Endothelial cell of umbilical vein (primary cell): ENCODE results near the gene ARHGEF25. TPM values are rescaled to one million over a fixed set of nuclear protein-coding genes. Genes with fewer than 3 reads are reported as not detected.

ENCODE experiments used
- BruUV-seq: library from RNA; stranded (reverse); fragments of 400-500 nt; replicated peaks from 2 replicates; lab custom pipeline; 2021; lab: Mats Ljungman, UMichigan
- CTCF ChIA-PET: fragments of 300-600, 350-600 bp; sonication (Branson Sonifier 250); formaldehyde crosslinking; loops from one replicate; lab custom pipeline; 2021; ENCODE audit warnings: antibody characterized with exemption, inconsistent platforms; lab: Charles Lee
- POLR2A ChIA-PET: fragments of 300-600, 350-600 bp; sonication (Branson Sonifier 250); formaldehyde crosslinking; loops from one replicate; lab custom pipeline; 2021; ENCODE audit warnings: antibody characterized with exemption, inconsistent platforms; lab: Charles Lee
- DNase-seq: peaks from one replicate; pipeline ENCODE4 v3.0.0-alpha.2; 2011; ENCODE audit warnings: low read depth, low spot score
- FAIRE-seq: peaks from 2 replicates; lab custom pipeline; 2011; peaks lifted over from hg19 to GRCh38; lab: Jason Lieb, UNC
- H2AFZ ChIP-seq: 2 replicates; pipeline ENCODE4 v1.6.0; 2012; ENCODE audit warnings: low read depth, low read length, control low read depth, inconsistent platforms
- H3K27ac ChIP-seq: 2 replicates; pipeline ENCODE4 v1.5.1; 2011; ENCODE audit warnings: low read depth, mild to moderate bottlenecking, control low read depth, low read length, moderate library complexity; ENCODE audit not compliant: insufficient read depth
- H3K27me3 ChIP-seq, 2 experiments: 2 replicates each; pipeline versions ENCODE4 v1.6.0 to v1.6.1; 2011; ENCODE audit warnings: low read length in 2 of 2, mixed read lengths in 1 of 2; ENCODE audit not compliant: control insufficient read depth in 2 of 2, insufficient read depth in 2 of 2
- H3K36me3 ChIP-seq, 2 experiments: 2 replicates in 1 of 2; 3 replicates in 1 of 2; pipeline ENCODE4 v1.5.1; 2011; ENCODE audit warnings: low read length in 2 of 2, mild to moderate bottlenecking in 1 of 2, moderate library complexity in 1 of 2; ENCODE audit not compliant: control insufficient read depth in 2 of 2, insufficient read depth in 2 of 2; ENCODE audit errors: extremely low read depth in 1 of 2
- H3K4me1 ChIP-seq: 3 replicates; pipeline ENCODE4 v1.5.1; 2011; ENCODE audit warnings: mild to moderate bottlenecking, low read length; ENCODE audit not compliant: control insufficient read depth, insufficient read depth; ENCODE audit errors: extremely low read depth
- H3K4me2 ChIP-seq: 2 replicates; pipeline ENCODE4 v1.6.1; 2011; ENCODE audit warnings: low read length, control low read depth, mixed read lengths; ENCODE audit not compliant: insufficient read depth
- H3K4me3 ChIP-seq, 3 experiments: fragments of 200-600 bp in 1 of 3; sonication (generic), shearing (Covaris generic) in 1 of 3; replicated peaks in 1 of 3; 2 replicates each; pipeline ENCODE4 v1.5.1; 2011 to 2016; ENCODE audit warnings: control low read depth in 3 of 3, low read length in 3 of 3, mild to moderate bottlenecking in 2 of 3, inconsistent platforms in 1 of 3, low read depth in 1 of 3, moderate library complexity in 1 of 3; ENCODE audit not compliant: insufficient read depth in 1 of 3
- H3K79me2 ChIP-seq: 2 replicates; pipeline ENCODE4 v1.6.0; 2012; ENCODE audit warnings: low read length, inconsistent platforms; ENCODE audit not compliant: control insufficient read depth, insufficient read depth
- H3K9ac ChIP-seq: replicated peaks from 2 replicates; pipeline ENCODE3; 2011; ENCODE audit warnings: low read length, control low read depth; ENCODE audit not compliant: insufficient read depth; ENCODE audit errors: extremely low read depth
- H3K9me1 ChIP-seq: replicated peaks from 3 replicates; pipeline ENCODE4 v1.6.0; 2011; ENCODE audit warnings: mild to moderate bottlenecking, low read length; ENCODE audit not compliant: control insufficient read depth, insufficient read depth; ENCODE audit errors: extremely low read depth
- H3K9me3 ChIP-seq: replicated peaks from 2 replicates; pipeline ENCODE4 v1.5.1; 2012; ENCODE audit warnings: low read length, inconsistent platforms; ENCODE audit not compliant: control insufficient read depth, insufficient read depth
- H4K20me1 ChIP-seq: replicated peaks from 2 replicates; pipeline ENCODE3; 2011; ENCODE audit warnings: mild to moderate bottlenecking, low read length; ENCODE audit not compliant: control insufficient read depth, insufficient read depth; ENCODE audit errors: extremely low read depth
- CTCF ChIP-seq, 2 donors: IDR thresholded peaks; 1 replicate in 1 of 2; 2 replicates in 1 of 2; pipeline ENCODE4 v1.5.1; 2011; ENCODE audit warnings: low read length in 2 of 2, mild to moderate bottlenecking in 2 of 2, moderate library complexity in 2 of 2, control low read depth in 1 of 2, inconsistent platforms in 1 of 2, low read depth in 1 of 2; ENCODE audit not compliant: insufficient read depth in 1 of 2; ENCODE audit errors: extremely low read depth in 1 of 2
- EZH2 ChIP-seq: IDR thresholded peaks from 2 replicates; pipeline ENCODE4 v1.6.1; 2012; ENCODE audit warnings: borderline replicate concordance, low read depth, mild to moderate bottlenecking, moderate library complexity, low read length, inconsistent platforms; ENCODE audit not compliant: severe bottlenecking
- FOS ChIP-seq: IDR thresholded peaks from 2 replicates; pipeline ENCODE4 v1.6.1; 2011; ENCODE audit warnings: mild to moderate bottlenecking, low read length, moderate library complexity, borderline replicate concordance; ENCODE audit not compliant: insufficient read depth
- GATA2 ChIP-seq: IDR thresholded peaks from 2 replicates; pipeline ENCODE4 v1.7.0; 2011; ENCODE audit warnings: low read depth, mild to moderate bottlenecking, moderate library complexity, mixed read lengths, low read length; ENCODE audit not compliant: insufficient read length, insufficient read depth
- JUN ChIP-seq: IDR thresholded peaks from 2 replicates; pipeline ENCODE4 v1.6.1; 2011; ENCODE audit warnings: borderline replicate concordance, low read depth; ENCODE audit not compliant: insufficient read length, insufficient read depth
- MAX ChIP-seq: IDR thresholded peaks from 2 replicates; pipeline ENCODE4 v1.6.1; 2011; ENCODE audit not compliant: insufficient read depth, insufficient read length
- MYC ChIP-seq: IDR thresholded peaks from one replicate; pipeline ENCODE4 v1.6.1; 2011; ENCODE audit warnings: mild to moderate bottlenecking, low read depth, low read length
- POLR2A ChIP-seq: IDR thresholded peaks from 2 replicates; pipeline ENCODE4 v1.6.1; 2012; ENCODE audit warnings: low read depth, mild to moderate bottlenecking, control low read depth, low read length
- POLR2AphosphoS5 ChIP-seq: IDR thresholded peaks from 2 replicates; pipeline ENCODE4 v1.6.1; 2012; ENCODE audit warnings: low read depth, mild to moderate bottlenecking, control low read depth, low read length, moderate library complexity; ENCODE audit not compliant: insufficient read depth
- dilution Hi-C: fragments of 300-500 bp; cut with MboI; formaldehyde crosslinking; loops from one replicate; pipeline ENCODE4 v1.15.0; 2019; ENCODE audit warnings: low sequenced_read_pairs; ENCODE audit not compliant: extremely low pct_ligation_motif_present
- intact Hi-C: fragments of 100-400 bp; cut with micrococcal nuclease; formaldehyde crosslinking; loops from one replicate; pipeline ENCODE4 v1.10.0; 2022
- polyA plus RNA-seq, 4 experiments: library from polyadenylated mRNA; depleted of rRNA in 3 of 4; stranded (reverse) in 3 of 4; unstranded in 1 of 4; fragments of >200 nt; gene quantifications; 2 replicates each; pipeline versions ENCODE4 v1.2.1 to v1.2.3, GENCODE V29; 2011 to 2012; ENCODE audit warnings: missing spikeins in 1 of 4
- total RNA-seq: library from RNA; stranded (reverse); gene quantifications from 2 replicates; pipeline ENCODE4 v1.2.3, GENCODE V29; 2021

ARHGEF25 gene
- total and polyA plus RNA-seq, 2 donors (not counting 3 experiments of a cell fraction or from before 2014, with no cell fraction given) = 4.7 to 7.4 TPM

GRCh38 chr12:57640175-57641042 is 29.2 kb downstream of the ARHGEF25 start:
- H3K9me1 ChIP-seq = no peaks in the 10 kb centered on the region
- H3K9me3 ChIP-seq = no peaks in the 10 kb centered on the region
- H3K27ac ChIP-seq = no peak overlapping the region
- no peaks in the 10 kb centered on the region for H4K20me1 ChIP-seq
- CTCF ChIA-PET = interaction anchor here (1.2 kb wide), 1 partner anchor 14 kb away, joined by 3 read pairs; no protein-coding TSS in a partner anchor
- H3K4me2 ChIP-seq = no peak overlapping the region
- no peak overlapping the region for H3K9ac ChIP-seq
- no peak overlapping the region for H2AFZ ChIP-seq
- BruUV-seq = no TSS peak
- FAIRE-seq = no peak
- dilution Hi-C loops = no loop called here
- H3K4me1 ChIP-seq = no peaks in the 10 kb centered on the region
- no peak for DNase-seq
- no peak for TF ChIP-seq GATA2
- no peak for TF ChIP-seq CTCF (IDR thresholded peaks at IDR 0.05; ENCODE audit: extremely low read depth in 1 of 2, insufficient read depth in 1 of 2, low read depth in 1 of 2, low read length in 2 of 2)
- no peak for TF ChIP-seq EZH2
- no peak for TF ChIP-seq POLR2AphosphoS5
- TF ChIP-seq MYC = no peak
- TF ChIP-seq JUN = no peak
- no peak for TF ChIP-seq POLR2A
- no peak for TF ChIP-seq FOS
- TF ChIP-seq MAX = no peak
- peaks cover 14 to 17% of the 10 kb centered on the region in 2 experiments for H3K27me3 ChIP-seq
- H3K36me3 ChIP-seq = no peaks in the 10 kb centered on the region
- H3K4me3 ChIP-seq = no peak overlapping the region
- intact Hi-C loops = no loop called here
- no peaks in the 10 kb centered on the region for H3K79me2 ChIP-seq
- POLR2A ChIA-PET = no interaction called here
